Body of pancreas (tissue), 4 donors: ENCODE results near the gene DELE1. TPM values are rescaled to one million over a fixed set of nuclear protein-coding genes. Genes with fewer than 3 reads are reported as not detected.
"Not testable (repeated sequence)": the region's sequence is repeated elsewhere in the genome, so short reads cannot be mapped to it uniquely, and the experiment has no call there.

Experiments used
- ATAC-seq: fragments of 150-250 bp; one replicate; pipeline ENCODE4 v1.9.1; 2016
- DNase-seq, 4 donors: peaks; one replicate each; pipeline ENCODE4 v3.0.0-alpha.2; 2019
- H3K27ac ChIP-seq, 4 donors: fragments of 200-600 bp; sonication (generic); 1 replicate in 3 of 4; 2 replicates in 1 of 4; pipeline versions ENCODE4 v1.5.1 to v1.6.1; 2016 to 2019; ENCODE audit warnings: mild to moderate bottlenecking in 1 of 4, mixed read lengths in 1 of 4, moderate library complexity in 1 of 4
- H3K27me3 ChIP-seq, 2 donors: fragments of 200-600 bp; sonication (generic); one replicate each; pipeline ENCODE4 v1.6.0; 2016; ENCODE audit warnings: mild to moderate bottlenecking in 1 of 2
- H3K36me3 ChIP-seq, 2 donors: fragments of 200-600 bp; sonication (generic); replicated peaks in 1 of 2; 2 replicates each; pipeline ENCODE4 v1.5.1; 2016; ENCODE audit warnings: low read depth in 2 of 2; ENCODE audit not compliant: insufficient read depth in 1 of 2
- H3K4me1 ChIP-seq: fragments of 200-600 bp; sonication (generic); one replicate; pipeline ENCODE4 v1.6.0; 2016
- H3K4me3 ChIP-seq, 2 donors: fragments of 200-600 bp; sonication (generic); 1 replicate in 1 of 2; 2 replicates in 1 of 2; pipeline ENCODE4 v1.5.1; 2016 to 2019
- H3K9me3 ChIP-seq, 3 donors: fragments of 200-600 bp; sonication (generic); 1 replicate in 2 of 3; 2 replicates in 1 of 3; pipeline ENCODE4 v1.5.1; 2016
- CTCF ChIP-seq, 7 experiments: fragments of 450-650 bp in 4 of 7; fragments of 200-600 bp in 3 of 7; sonication (generic) in 3 of 7; IDR thresholded peaks; one replicate each; pipeline ENCODE4 v1.5.1; 2016 to 2019; ENCODE audit warnings: antibody characterized with exemption in 7 of 7
- POLR2A ChIP-seq, 3 donors: fragments of 450-650 bp; IDR thresholded peaks; one replicate each; pipeline ENCODE4 v1.6.1; 2016; ENCODE audit warnings: antibody characterized with exemption in 3 of 3, mild to moderate bottlenecking in 2 of 3
- WGBS, 2 donors: methylation state at CpG; one replicate each; pipeline ENCODE4 v1.1.5; 2017; 5-methylcytosine and 5-hydroxymethylcytosine counted together
- intact Hi-C: fragments of 100-400 bp; cut with DNase I; formaldehyde crosslinking; loops from one replicate; pipeline ENCODE4 v1.15.1; 2023
- total RNA-seq, 2 donors: library from RNA; depleted of rRNA; stranded (reverse); fragments of >200 nt; gene quantifications; one replicate each; pipeline ENCODE4 v1.1.0, GENCODE V29; 2016

Gene DELE1
- total RNA-seq, 2 donors from 2014 or later = 50.6 to 100 TPM

GRCh38 chr5:141920771-141921170 is 2.9 kb upstream of the DELE1 start:
- ATAC-seq = no peak
- H3K27ac ChIP-seq = no peak overlapping the region
- TF ChIP-seq POLR2A (IDR thresholded peaks at IDR 0.05) (no peak), CTCF (IDR thresholded peaks at IDR 0.05) (no peak)
- no peak overlapping the region for H3K4me3 ChIP-seq
- no peak for DNase-seq
- H3K36me3 ChIP-seq = peaks cover 0 to 4% of the 10 kb centered on the region in 2 donors
- no peaks in the 10 kb centered on the region for H3K9me3 ChIP-seq
- intact Hi-C loops = no loop called here
- H3K27me3 ChIP-seq = no peaks in the 10 kb centered on the region
- peaks cover 18% of the 10 kb centered on the region for H3K4me1 ChIP-seq
- 73 to 100% methylated on average over 2 of the region's 2 CpGs for WGBS, 2 donors

- peak overlapping the region; percentile 46 to 93 for H3K4me3 ChIP-seq
- peaks cover 3 to 19% of the 10 kb centered on the region in 2 donors for H3K36me3 ChIP-seq
- H3K27ac ChIP-seq = peak overlapping the region; percentile 87 to 98 (median 94)
- intact Hi-C loops, H3K9me3 ChIP-seq, H3K27me3 ChIP-seq, ATAC-seq, DNase-seq: not testable (repeated sequence)
- 53 to 56% methylated on average over 28 of the region's 28 CpGs for WGBS, 2 donors
- peaks cover 18% of the 10 kb centered on the region for H3K4me1 ChIP-seq
Observed at GRCh38 chr5:141922827-141923447, 734 bp upstream of the DELE1 start.

GRCh38 chr5:141926434-141926833 is 2.8 kb downstream of the DELE1 start:
- H3K4me1 ChIP-seq = peaks cover 18% of the 10 kb centered on the region
- no peaks in the 10 kb centered on the region for H3K27me3 ChIP-seq
- no peaks in the 10 kb centered on the region for H3K9me3 ChIP-seq
- no peak for ATAC-seq
- 78 to 79% methylated on average over 2 of the region's 2 CpGs for WGBS, 2 donors
- H3K4me3 ChIP-seq = no peak overlapping the region
- no peak overlapping the region for H3K27ac ChIP-seq
- intact Hi-C loops = no loop called here
- TF ChIP-seq POLR2A (IDR thresholded peaks at IDR 0.05) = no peak
- TF ChIP-seq CTCF (IDR thresholded peaks at IDR 0.05) = no peak
- no peak for DNase-seq
- H3K36me3 ChIP-seq = peaks cover 22 to 49% of the 10 kb centered on the region in 2 donors

GRCh38 chr5:141928051-141928450 is 4.4 kb downstream of the DELE1 start:
- ATAC-seq (no peak), DNase-seq (no peak)
- H3K27me3 ChIP-seq = no peaks in the 10 kb centered on the region
- no peaks in the 10 kb centered on the region for H3K9me3 ChIP-seq
- 85 to 88% methylated on average over 5 to 8 of the region's 8 CpGs for WGBS, 2 donors
- TF ChIP-seq CTCF (IDR thresholded peaks at IDR 0.05) = no peak
- no peak for TF ChIP-seq POLR2A (IDR thresholded peaks at IDR 0.05)
- no peak overlapping the region for H3K27ac ChIP-seq
- intact Hi-C loops = no loop called here
- H3K36me3 ChIP-seq = peaks cover 22 to 59% of the 10 kb centered on the region in 2 donors
- H3K4me1 ChIP-seq = peaks cover 14% of the 10 kb centered on the region
- H3K4me3 ChIP-seq = no peak overlapping the region

GRCh38 chr5:141929398-141930058 is 5.9 kb downstream of the DELE1 start:
- Histone ChIP-seq H3K36me3 (peaks cover 22 to 62% of the 10 kb centered on the region in 2 donors), H3K4me1 (peaks cover 8% of the 10 kb centered on the region), H3K27ac (no peak overlapping the region), H3K27me3 (no peaks in the 10 kb centered on the region), H3K4me3 (no peak overlapping the region), H3K9me3 (no peaks in the 10 kb centered on the region)
- no peak for ATAC-seq
- WGBS, 2 donors = 92 to 94% methylated on average over 19 of the region's 19 CpGs
- DNase-seq = no peak
- intact Hi-C loops = no loop called here
- TF ChIP-seq CTCF (IDR thresholded peaks at IDR 0.05) = no peak
- no peak for TF ChIP-seq POLR2A (IDR thresholded peaks at IDR 0.05)
